OCI-LY7 (cell line): ENCODE measurements around the gene MCM9.

ENCODE experiments used
- EZH2phosphoT487 ChIP-seq: fragments of 200-600 bp; sonication (generic); IDR thresholded peaks from 2 replicates; pipeline ENCODE4 v1.6.1; 2018; ENCODE audit warnings: low read depth, borderline replicate concordance, mild to moderate bottlenecking, mixed run types, antibody characterized with exemption, low read length, moderate library complexity, mixed read lengths
- TF ChIP-seq, protein P1 (sequence below): fragments of 200-600 bp; sonication (generic); conservative IDR thresholded peaks from 2 replicates; pipeline ENCODE4 v1.5.1; 2014; ENCODE audit warnings: mild to moderate bottlenecking, antibody characterized with exemption, low read length, moderate library complexity, mixed read lengths

DNA sequence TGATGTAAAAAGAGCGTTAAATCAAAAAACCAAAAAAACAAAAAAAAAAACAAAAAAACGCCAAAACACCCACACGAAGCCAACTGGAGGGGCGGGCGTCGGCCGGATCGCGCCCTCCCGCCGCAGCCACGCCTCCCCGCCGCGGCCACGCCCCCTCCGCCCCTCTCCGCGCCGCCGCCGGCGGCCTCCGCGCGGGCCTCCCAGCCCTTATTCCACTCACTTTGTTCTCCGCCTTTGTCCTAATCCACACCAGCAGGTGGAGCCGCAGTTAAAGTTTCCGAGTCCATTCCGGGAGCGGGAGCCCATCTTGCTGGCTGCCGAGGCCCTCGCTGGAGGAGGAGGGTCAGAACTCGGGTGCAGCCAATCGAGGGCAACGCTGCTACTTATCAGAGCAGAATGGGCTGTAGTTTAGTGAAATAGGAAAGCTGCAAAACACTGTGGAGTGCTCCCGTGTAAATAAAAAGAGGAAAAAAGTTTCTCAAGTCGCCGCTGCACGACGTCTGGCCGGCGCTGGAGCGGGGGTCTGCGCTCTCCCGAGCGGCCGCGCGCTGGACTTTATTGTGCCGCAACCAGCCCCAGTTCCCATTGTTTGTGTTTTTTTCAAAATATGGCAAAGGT, 41.0 kb downstream of the MCM9 start, which contains the start of gene ASF1A:
- TF ChIP-seq, protein P1, sequence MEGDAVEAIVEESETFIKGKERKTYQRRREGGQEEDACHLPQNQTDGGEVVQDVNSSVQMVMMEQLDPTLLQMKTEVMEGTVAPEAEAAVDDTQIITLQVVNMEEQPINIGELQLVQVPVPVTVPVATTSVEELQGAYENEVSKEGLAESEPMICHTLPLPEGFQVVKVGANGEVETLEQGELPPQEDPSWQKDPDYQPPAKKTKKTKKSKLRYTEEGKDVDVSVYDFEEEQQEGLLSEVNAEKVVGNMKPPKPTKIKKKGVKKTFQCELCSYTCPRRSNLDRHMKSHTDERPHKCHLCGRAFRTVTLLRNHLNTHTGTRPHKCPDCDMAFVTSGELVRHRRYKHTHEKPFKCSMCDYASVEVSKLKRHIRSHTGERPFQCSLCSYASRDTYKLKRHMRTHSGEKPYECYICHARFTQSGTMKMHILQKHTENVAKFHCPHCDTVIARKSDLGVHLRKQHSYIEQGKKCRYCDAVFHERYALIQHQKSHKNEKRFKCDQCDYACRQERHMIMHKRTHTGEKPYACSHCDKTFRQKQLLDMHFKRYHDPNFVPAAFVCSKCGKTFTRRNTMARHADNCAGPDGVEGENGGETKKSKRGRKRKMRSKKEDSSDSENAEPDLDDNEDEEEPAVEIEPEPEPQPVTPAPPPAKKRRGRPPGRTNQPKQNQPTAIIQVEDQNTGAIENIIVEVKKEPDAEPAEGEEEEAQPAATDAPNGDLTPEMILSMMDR, result peak; percentile 68
- TF ChIP-seq EZH2phosphoT487, result no peak
